ENCODE results near the gene SPP2. TPM values are rescaled to one million over a fixed set of nuclear protein-coding genes. Genes with fewer than 3 reads are reported as not detected.

The SPP2 gene
- total and polyA plus RNA-seq, 2 of the 8 experiments (the other 6 are each of a cell fraction or from before 2014, with no cell fraction given) = not detected

DNA sequence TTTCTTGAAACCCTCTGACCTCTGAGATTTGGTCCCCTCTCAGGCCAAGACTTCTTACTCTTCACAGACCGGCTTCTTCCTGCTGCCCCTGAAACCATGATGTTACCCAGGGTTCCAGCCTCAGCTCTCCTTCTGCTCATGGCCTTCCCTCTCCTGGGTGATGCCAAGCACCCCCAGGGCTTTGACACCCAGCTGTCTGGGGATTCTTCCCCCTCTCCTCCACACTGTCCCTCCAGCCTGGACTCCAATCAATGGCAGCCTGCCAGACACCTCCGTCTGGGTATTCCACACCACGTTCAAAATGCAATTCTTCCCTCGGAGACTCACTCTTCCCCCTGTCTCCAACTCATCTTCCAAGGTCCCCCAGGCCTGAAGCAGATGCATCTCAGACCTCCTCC lies 25.0 kb downstream of the SPP2 start:
- H2BK12ac ChIP-seq (ENCODE audit: low read depth, low read length) = no peak overlapping the region
- 96% methylated on average over 4 of the region's 4 CpGs; no CpG with 5 or more reads in 1 of the 2 experiments for WGBS, 2 experiments (ENCODE audit: extremely low coverage in 1 of 2, insufficient coverage in 1 of 2, insufficient read length in 1 of 2, insufficient replicate concordance in 2 of 2, low coverage in 1 of 2, low lambda C conversion rate in 2 of 2, missing lambda C conversion rate in 1 of 2)
- H3K79me2 ChIP-seq (ENCODE audit: control insufficient read depth in 1 of 2, insufficient read depth in 2 of 2, low read length in 2 of 2) = no peaks in the 10 kb centered on the region
- H4K91ac ChIP-seq (replicated peaks; ENCODE audit: insufficient read length, low read length) = no peak overlapping the region
- ChIA-PET CTCF (ENCODE audit: partially characterized antibody) (interaction anchor here (0.6 kb wide), 1 partner anchor 492 kb away, joined by 3 read pairs; no protein-coding TSS in a partner anchor), POLR2A (ENCODE audit: partially characterized antibody) (no interaction called here)
- no peak overlapping the region for H3K4ac ChIP-seq (replicated peaks; ENCODE audit: insufficient read length, low read depth, low read length)
- H3K23ac ChIP-seq (ENCODE audit: insufficient read length) = no peak overlapping the region
- H2BK20ac ChIP-seq (ENCODE audit: low read length) = no peak overlapping the region
- H2BK5ac ChIP-seq (ENCODE audit: low read depth, low read length) = no peak overlapping the region
- DNase-seq (ENCODE audit: low read depth in 1 of 2, low spot score in 2 of 2) (no peak), FAIRE-seq (no peak)
- no peaks in the 10 kb centered on the region for H3K4me1 ChIP-seq (replicated peaks in 1 of 4; ENCODE audit: control insufficient read depth in 3 of 4, insufficient read depth in 4 of 4, low read length in 3 of 4)
- no peaks in the 10 kb centered on the region for H3K79me1 ChIP-seq (ENCODE audit: low read depth, low read length)
- no peaks in the 10 kb centered on the region for H3K23me2 ChIP-seq (ENCODE audit: low read depth, low read length)
- no peak overlapping the region for H3K56ac ChIP-seq (replicated peaks; ENCODE audit: insufficient read length, low read depth, low read length)
- no peak overlapping the region for H3K9ac ChIP-seq (replicated peaks in 1 of 4; ENCODE audit: extremely low read depth in 1 of 4, low read depth in 3 of 4, low read length in 3 of 4)
- TF ChIP-seq POLR2AphosphoS5 (IDR thresholded peaks at IDR 0.05; ENCODE audit: low read depth, low read length) (no peak), SIN3A (conservative IDR thresholded peaks at IDR 0.05 in 1 of 2, IDR thresholded peaks at IDR 0.05 in 1 of 2; ENCODE audit: low read depth in 1 of 2, low read length in 2 of 2) (no peak), SP2 (IDR thresholded peaks at IDR 0.05; ENCODE audit: low read length) (no peak), SUZ12 (IDR thresholded peaks at IDR 0.05; ENCODE audit: low read length) (no peak), JUN (IDR thresholded peaks at IDR 0.05; ENCODE audit: low read depth, low read length) (no peak)
- H2BK15ac ChIP-seq (ENCODE audit: low read length) = no peak overlapping the region
- H3K18ac ChIP-seq (ENCODE audit: extremely low read depth, low read length) = no peak overlapping the region
- no peaks in the 10 kb centered on the region for H3K9me3 ChIP-seq (ENCODE audit: insufficient read depth in 2 of 2, low read depth in 1 of 2, low read length in 1 of 2)
- no peak overlapping the region for H4K5ac ChIP-seq (ENCODE audit: insufficient read length, low read depth, low read length)
- H3K4me3 ChIP-seq (ENCODE audit: extremely low read depth in 1 of 4, insufficient read depth in 2 of 4, low read depth in 3 of 4, low read length in 4 of 4) = no peak overlapping the region
- no peaks in the 10 kb centered on the region for H4K20me1 ChIP-seq (replicated peaks in 1 of 2; ENCODE audit: control insufficient read depth in 1 of 2, insufficient read depth in 2 of 2, low read length in 2 of 2)
- no peaks in the 10 kb centered on the region for H3K27me3 ChIP-seq (replicated peaks in 1 of 4; ENCODE audit: control insufficient read depth in 3 of 4, extremely low read depth in 1 of 4, insufficient read depth in 3 of 4, low read length in 3 of 4)
- no peak overlapping the region for H4K8ac ChIP-seq (ENCODE audit: extremely low read depth, insufficient read depth, low read length)
- H3K14ac ChIP-seq (ENCODE audit: insufficient read length) = no peak overlapping the region
- no peak overlapping the region for H2BK120ac ChIP-seq (replicated peaks; ENCODE audit: low read depth, low read length)
- no peak overlapping the region for H3K27ac ChIP-seq (ENCODE audit: low read depth, low read length)
- H3K36me3 ChIP-seq (ENCODE audit: control insufficient read depth in 2 of 4, insufficient read depth in 4 of 4, low read length in 3 of 4) = no peaks in the 10 kb centered on the region
- no peak overlapping the region for H3K4me2 ChIP-seq (ENCODE audit: insufficient read depth in 1 of 2, low read depth in 2 of 2, low read length in 2 of 2)
- H2AFZ ChIP-seq (ENCODE audit: low read length) = no peak overlapping the region
- no peak overlapping the region for H2AK5ac ChIP-seq (ENCODE audit: low read depth, low read length)

Data from H1 (cell line).